GM10266 (cell line): ENCODE results near the gene TADA3.
A peak's percentile ranks its signal among the peaks of the same experiment; 100 is the strongest.

Experiments
- DNase-seq: peaks from one replicate; pipeline ENCODE4 v3.0.0; 2012; ENCODE audit errors: extremely low spot score
- CTCF ChIP-seq: IDR thresholded peaks from 2 replicates; pipeline ENCODE4 v1.5.1; 2012; ENCODE audit warnings: mild to moderate bottlenecking, low read depth; ENCODE audit not compliant: control insufficient read depth, insufficient read depth; ENCODE audit errors: missing control alignments

TADA3 gene

GRCh38 chr3:9809615-9810432, 17.6 kb upstream of the TADA3 start, which contains the start of gene TTLL3:
TTLL3 (plus strand) TSS chr3:9810262; CDS start chr3:9810662, 400 bp downstream.
- DNase-seq, result peak; percentile 68
- no peak for TF ChIP-seq CTCF

DNA sequence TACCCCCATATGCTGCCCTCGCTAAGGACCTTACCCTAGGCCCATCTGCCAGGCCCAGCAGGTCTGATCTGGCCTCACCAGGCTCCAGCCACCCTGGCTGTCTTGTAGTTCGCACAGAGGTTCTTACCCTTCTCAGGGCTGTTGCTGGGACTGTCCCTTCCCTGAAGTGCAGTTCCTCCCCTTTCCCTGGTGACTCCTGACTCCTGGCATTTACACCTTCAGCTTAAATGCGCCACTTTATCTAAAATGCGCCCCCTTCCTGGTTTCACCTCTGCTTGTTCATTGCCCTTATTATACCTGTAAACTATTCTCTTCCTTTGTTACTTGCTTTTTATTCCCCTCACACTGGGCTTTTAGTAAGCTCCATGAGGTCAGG, 17.0 kb upstream of the TADA3 start:
- TF ChIP-seq CTCF, result no peak

DNA sequence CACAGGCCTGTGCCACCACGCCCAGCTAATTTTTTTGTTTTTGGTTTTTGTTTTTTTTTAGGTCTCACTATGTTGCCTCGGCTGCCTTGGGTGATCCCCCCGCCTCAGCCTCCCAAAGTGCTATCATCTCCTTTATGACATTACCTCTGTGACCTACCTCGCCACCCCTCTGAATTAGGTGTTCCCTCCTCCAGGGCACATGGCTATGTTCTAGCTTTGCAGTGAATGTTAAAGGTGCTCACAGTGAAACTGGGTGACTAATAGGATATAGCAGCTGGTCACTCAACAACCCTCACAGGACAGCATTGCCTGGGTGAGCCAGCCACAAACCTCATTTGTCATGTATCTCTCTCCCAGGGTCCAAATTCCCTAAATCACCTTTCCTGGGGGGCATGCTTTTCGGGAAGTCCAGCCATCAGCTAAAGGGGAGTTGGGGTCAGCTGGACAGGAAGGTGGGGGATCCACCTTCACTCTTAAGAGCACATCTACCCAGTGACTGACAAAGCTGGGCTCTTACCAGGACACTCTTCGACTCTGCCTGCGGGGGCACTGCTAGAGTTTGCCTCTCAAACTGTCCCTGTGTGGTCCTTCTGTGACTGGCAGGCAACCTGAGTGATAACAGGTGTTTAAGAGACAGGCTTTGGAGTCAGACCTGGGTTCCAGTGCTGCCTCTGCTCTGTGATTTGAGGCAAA, 16.2 kb upstream of the TADA3 start:
- DNase-seq, result peak; percentile 67
- TF ChIP-seq CTCF, result peak; percentile 24

More for the DNA sequence above, 17.0 kb upstream of the TADA3 start:
- DNase-seq, result peak; percentile 44

DNA sequence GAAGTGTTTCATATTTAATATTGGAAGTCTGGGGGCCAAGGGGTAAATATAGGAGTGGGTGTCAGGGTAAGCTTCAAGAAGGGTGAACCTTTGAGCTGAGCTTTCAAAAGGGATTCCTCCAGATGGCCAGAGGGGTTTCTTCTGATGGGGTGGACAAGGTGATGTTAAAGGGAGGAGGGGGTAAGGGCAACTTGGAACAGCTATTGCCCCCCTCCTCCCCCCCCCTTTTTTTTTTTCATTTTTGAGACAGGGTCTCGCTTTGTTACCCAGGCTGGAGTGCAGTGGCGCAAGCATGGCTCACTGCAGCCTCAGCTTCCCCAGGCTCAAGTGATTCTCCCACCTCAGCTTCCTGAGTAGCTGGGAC, 15.7 kb upstream of the TADA3 start:
- no peak for DNase-seq
- TF ChIP-seq CTCF, result no peak

- no peak for TF ChIP-seq CTCF
- no peak for DNase-seq
Observed at GRCh38 chr3:9806688-9807589, 14.7 kb upstream of the TADA3 start.

DNA sequence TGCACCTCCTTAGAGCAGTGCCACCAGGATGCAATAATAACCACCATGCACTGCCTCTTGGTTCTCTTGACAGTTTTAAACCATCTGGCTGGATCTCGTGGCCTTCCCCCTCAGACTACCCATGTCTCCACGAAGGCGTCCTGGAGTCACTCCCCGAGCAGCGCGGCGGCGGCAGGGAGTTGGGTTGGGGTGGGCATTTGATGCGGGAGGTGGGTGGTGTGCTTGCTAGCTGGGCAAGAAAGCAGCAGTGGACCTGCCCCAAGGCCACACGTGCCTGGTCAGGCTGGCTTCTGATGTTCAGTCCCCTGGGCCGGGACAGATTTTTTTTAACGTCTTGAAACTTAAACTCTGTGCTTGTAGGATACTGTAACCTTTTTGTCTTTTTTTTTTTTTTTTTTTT, 13.9 kb upstream of the TADA3 start:
- DNase-seq, result no peak
- TF ChIP-seq CTCF, result no peak
